ENCODE data around the gene EIF5A. TPM values are rescaled to one million over a fixed set of nuclear protein-coding genes. Genes with fewer than 3 reads are reported as not detected.

Gene EIF5A
- total and polyA plus RNA-seq, 2 experiments from 2014 or later: 319 to 988 TPM

GRCh38 chr17:7340179-7340578, 32.8 kb downstream of the EIF5A start:
- no peak for DNase-seq (ENCODE audit: low read depth in 1 of 2, low spot score in 1 of 2)
- no peak for TF ChIP-seq CTCF (IDR thresholded peaks at IDR 0.05; ENCODE audit: low read depth, low read length)
- no peak overlapping the region for H3K4me3 ChIP-seq
- no peaks in the 10 kb centered on the region for H3K4me1 ChIP-seq (ENCODE audit: low read depth)
- H3K27ac ChIP-seq: no peak overlapping the region
- H3K9me3 ChIP-seq (ENCODE audit: low read depth): no peaks in the 10 kb centered on the region
- no peaks in the 10 kb centered on the region for H3K27me3 ChIP-seq
- no peaks in the 10 kb centered on the region for H3K36me3 ChIP-seq

GRCh38 chr17:7341842-7342241, 34.4 kb downstream of the EIF5A start:
- H3K4me1 ChIP-seq (ENCODE audit: low read depth): no peaks in the 10 kb centered on the region
- H3K36me3 ChIP-seq: no peaks in the 10 kb centered on the region
- H3K9me3 ChIP-seq (ENCODE audit: low read depth): no peaks in the 10 kb centered on the region
- H3K27ac ChIP-seq: no peak overlapping the region
- H3K27me3 ChIP-seq: no peaks in the 10 kb centered on the region
- TF ChIP-seq CTCF (IDR thresholded peaks at IDR 0.05; ENCODE audit: low read depth, low read length): no peak
- DNase-seq (ENCODE audit: low read depth in 1 of 2, low spot score in 1 of 2): no peak
- no peak overlapping the region for H3K4me3 ChIP-seq

- no peaks in the 10 kb centered on the region for H3K9me3 ChIP-seq (ENCODE audit: low read depth)
- no peak overlapping the region for H3K27ac ChIP-seq
- H3K27me3 ChIP-seq: no peaks in the 10 kb centered on the region
- no peak overlapping the region for H3K4me3 ChIP-seq
- peaks cover 2% of the 10 kb centered on the region for H3K4me1 ChIP-seq (ENCODE audit: low read depth)
- no peaks in the 10 kb centered on the region for H3K36me3 ChIP-seq
- DNase-seq (ENCODE audit: low read depth in 1 of 2, low spot score in 1 of 2): no peak
- TF ChIP-seq CTCF (IDR thresholded peaks at IDR 0.05; ENCODE audit: low read depth, low read length): no peak
Observed at GRCh38 chr17:7343250-7343649, 35.8 kb downstream of the EIF5A start.

- H3K4me1 ChIP-seq (ENCODE audit: low read depth): peaks cover 7% of the 10 kb centered on the region
- H3K36me3 ChIP-seq: no peaks in the 10 kb centered on the region
- no peak for TF ChIP-seq CTCF (IDR thresholded peaks at IDR 0.05; ENCODE audit: low read depth, low read length)
- peak overlapping the region; percentile 58 for H3K27ac ChIP-seq
- no peak for DNase-seq (ENCODE audit: low read depth in 1 of 2, low spot score in 1 of 2)
- no peaks in the 10 kb centered on the region for H3K27me3 ChIP-seq
- H3K4me3 ChIP-seq: no peak overlapping the region
- no peaks in the 10 kb centered on the region for H3K9me3 ChIP-seq (ENCODE audit: low read depth)
Observed at GRCh38 chr17:7346761-7347614, 39.6 kb downstream of the EIF5A start.

- Histone ChIP-seq H3K36me3 (no peaks in the 10 kb centered on the region), H3K27ac (peak overlapping the region; percentile 58), H3K4me3 (no peak overlapping the region), H3K27me3 (no peaks in the 10 kb centered on the region), H3K4me1 (ENCODE audit: low read depth) (peaks cover 11% of the 10 kb centered on the region), H3K9me3 (ENCODE audit: low read depth) (no peaks in the 10 kb centered on the region)
- no peak for TF ChIP-seq CTCF (IDR thresholded peaks at IDR 0.05; ENCODE audit: low read depth, low read length)
- no peak for DNase-seq (ENCODE audit: low read depth in 1 of 2, low spot score in 1 of 2)
Observed at GRCh38 chr17:7347630-7348477, 40.4 kb downstream of the EIF5A start.

Data from cardiac muscle cell (in vitro differentiated cells and primary cell).